H1 (cell line): ENCODE measurements around the gene NEURL1. TPM values are rescaled to one million over a fixed set of nuclear protein-coding genes. Genes with fewer than 3 reads are reported as not detected.

Experiments used
- KDM4A ChIP-seq: IDR thresholded peaks from one replicate; pipeline ENCODE4 v1.7.1; 2012; ENCODE audit warnings: low read depth, mild to moderate bottlenecking, moderate library complexity, low read length, inconsistent platforms; ENCODE audit not compliant: severe bottlenecking
- polyA plus RNA-seq, 7 experiments: library from polyadenylated mRNA; depleted of rRNA in 3 of 7; stranded (reverse) in 5 of 7; unstranded in 2 of 7; fragments of >200 nt in 5 of 7; fragments of 200-250 nt in 2 of 7; gene quantifications; 1 replicate in 5 of 7; 2 replicates in 1 of 7; 4 replicates in 1 of 7; pipeline versions ENCODE4 v1.2.1 to v1.2.3, GENCODE V29; 2011 to 2013; ENCODE audit warnings: missing spikeins in 2 of 7, mixed read lengths in 2 of 7
- total RNA-seq: library from RNA; stranded (reverse); fragmentation: NEBNext Ultra II Directional; extraction: Animal tissue kit (Norgen Biotek cat#: 25700); gene quantifications from 2 replicates; pipeline ENCODE4 v1.2.1, GENCODE V29; 2021

The NEURL1 gene
- total and polyA plus RNA-seq, 2 of the 8 experiments (the other 6 are each of a cell fraction or from before 2014, with no cell fraction given): 0.54 to 0.58 TPM

- no peak for TF ChIP-seq KDM4A
Observed at GRCh38 chr10:103528549-103528948, 35.0 kb downstream of the NEURL1 start (continued).
